PC-3 (cell line): ENCODE measurements around the gene LRRFIP2.

Source experiments
- EZH2 ChIP-seq: fragments of 300-600 bp; sonication (generic); IDR thresholded peaks from one replicate; pipeline ENCODE4 v1.6.1; 2017; ENCODE audit warnings: antibody characterized with exemption, mild to moderate bottlenecking, low read length; ENCODE audit not compliant: unreplicated experiment
- EZH2phosphoT487 ChIP-seq: fragments of 300-600 bp; sonication (generic); IDR thresholded peaks from 2 replicates; pipeline ENCODE4 v1.6.1; 2018; ENCODE audit warnings: mild to moderate bottlenecking, antibody characterized with exemption, low read length, borderline replicate concordance
- TF ChIP-seq, protein P1 (sequence below): fragments of 300-600 bp; sonication (generic); conservative IDR thresholded peaks from 2 replicates; pipeline ENCODE4 v1.5.1; 2017; ENCODE audit warnings: antibody characterized with exemption, low read depth, mild to moderate bottlenecking, low read length

DNA sequence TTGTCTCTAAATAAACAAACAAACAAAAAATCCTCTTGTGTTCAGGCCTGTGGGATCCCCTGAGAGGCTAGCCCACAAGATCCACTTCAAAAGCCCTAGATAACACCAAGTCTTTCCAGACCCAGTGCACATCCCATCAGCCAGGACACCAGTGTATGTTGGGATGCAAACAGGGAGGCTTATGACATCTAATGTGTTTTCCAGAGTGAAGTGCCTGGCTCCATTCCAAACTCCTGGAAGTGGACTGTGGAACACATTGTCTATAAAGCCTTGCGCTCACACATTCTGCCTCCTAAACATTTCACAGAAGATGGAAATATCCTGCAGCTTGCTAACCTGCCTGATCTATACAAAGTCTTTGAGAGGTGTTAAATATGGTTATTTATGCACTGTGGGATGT, 124.1 kb downstream of the LRRFIP2 start:
- TF ChIP-seq EZH2 (no peak), EZH2phosphoT487 (no peak)
- TF ChIP-seq, protein P1, sequence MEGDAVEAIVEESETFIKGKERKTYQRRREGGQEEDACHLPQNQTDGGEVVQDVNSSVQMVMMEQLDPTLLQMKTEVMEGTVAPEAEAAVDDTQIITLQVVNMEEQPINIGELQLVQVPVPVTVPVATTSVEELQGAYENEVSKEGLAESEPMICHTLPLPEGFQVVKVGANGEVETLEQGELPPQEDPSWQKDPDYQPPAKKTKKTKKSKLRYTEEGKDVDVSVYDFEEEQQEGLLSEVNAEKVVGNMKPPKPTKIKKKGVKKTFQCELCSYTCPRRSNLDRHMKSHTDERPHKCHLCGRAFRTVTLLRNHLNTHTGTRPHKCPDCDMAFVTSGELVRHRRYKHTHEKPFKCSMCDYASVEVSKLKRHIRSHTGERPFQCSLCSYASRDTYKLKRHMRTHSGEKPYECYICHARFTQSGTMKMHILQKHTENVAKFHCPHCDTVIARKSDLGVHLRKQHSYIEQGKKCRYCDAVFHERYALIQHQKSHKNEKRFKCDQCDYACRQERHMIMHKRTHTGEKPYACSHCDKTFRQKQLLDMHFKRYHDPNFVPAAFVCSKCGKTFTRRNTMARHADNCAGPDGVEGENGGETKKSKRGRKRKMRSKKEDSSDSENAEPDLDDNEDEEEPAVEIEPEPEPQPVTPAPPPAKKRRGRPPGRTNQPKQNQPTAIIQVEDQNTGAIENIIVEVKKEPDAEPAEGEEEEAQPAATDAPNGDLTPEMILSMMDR = no peak
